ENCODE measurements around the gene LGALS9B. TPM values are rescaled to one million over a fixed set of nuclear protein-coding genes. Genes with fewer than 3 reads are reported as not detected.
"Not testable (repeated sequence)": the region's sequence is repeated elsewhere in the genome, so short reads cannot be mapped to it uniquely, and the experiment has no call there.

Gene LGALS9B
- total RNA-seq, 1 donor from 2014 or later: not detected

DNA sequence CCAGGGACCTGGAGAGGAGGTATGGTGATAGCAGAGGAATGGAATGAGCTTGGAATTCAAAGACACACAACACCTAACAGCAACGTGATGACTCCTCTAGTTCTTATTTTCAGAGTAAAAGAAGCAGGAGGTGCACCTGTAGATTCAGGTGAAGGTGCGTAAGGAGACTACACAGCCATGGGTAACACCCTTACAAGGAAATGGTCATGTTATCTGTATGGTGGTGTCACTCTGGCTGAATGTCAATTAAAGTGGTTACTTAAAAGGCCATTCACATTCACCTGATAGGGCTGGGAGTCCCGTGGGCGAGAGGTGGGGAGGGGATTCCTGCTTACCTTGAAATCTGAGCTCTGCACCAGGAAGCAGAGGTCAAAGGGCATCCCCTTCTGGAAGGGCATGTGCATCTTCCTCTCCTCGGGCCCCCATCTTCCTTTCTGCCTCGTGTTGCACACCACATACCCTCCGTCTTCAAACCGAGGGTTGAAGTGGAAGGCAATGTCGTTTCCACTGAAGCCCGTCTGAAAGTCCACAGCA lies 9.4 kb downstream of the LGALS9B start:
- not testable (repeated sequence) for H3K9me3 Mint-ChIP-seq; H3K4me3 Mint-ChIP-seq; DNase-seq (ENCODE audit: low read depth, low spot score); H3K27me3 Mint-ChIP-seq (ENCODE audit: low read depth); H3K4me1 Mint-ChIP-seq; H3K36me3 Mint-ChIP-seq (ENCODE audit: low read depth); H3K27ac Mint-ChIP-seq (ENCODE audit: unreplicated experiment)

DNA sequence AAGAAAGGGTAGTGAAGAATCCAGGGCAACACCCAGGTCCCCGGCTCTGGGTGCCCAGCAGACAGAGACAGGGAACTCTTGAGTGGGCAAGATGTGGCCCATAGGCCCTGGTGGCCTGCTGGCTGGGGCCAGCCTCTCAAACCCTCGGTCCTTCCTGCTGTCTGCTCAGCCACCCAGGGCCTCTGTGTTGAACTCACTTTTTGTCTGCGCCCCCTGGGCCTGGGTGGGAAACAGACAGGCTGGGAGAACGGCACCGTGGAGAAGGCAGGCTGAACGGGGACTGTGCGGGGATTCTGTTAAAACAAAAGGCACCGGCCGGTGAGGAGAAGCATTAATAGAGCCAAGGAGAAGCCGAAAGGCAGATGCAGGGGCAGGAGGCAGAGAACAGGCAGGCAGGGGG lies 12.2 kb downstream of the LGALS9B start:
- not testable (repeated sequence) for H3K27ac Mint-ChIP-seq (ENCODE audit: unreplicated experiment); H3K9me3 Mint-ChIP-seq; DNase-seq (ENCODE audit: low read depth, low spot score); H3K27me3 Mint-ChIP-seq (ENCODE audit: low read depth); H3K36me3 Mint-ChIP-seq (ENCODE audit: low read depth); H3K4me1 Mint-ChIP-seq; H3K4me3 Mint-ChIP-seq

DNA sequence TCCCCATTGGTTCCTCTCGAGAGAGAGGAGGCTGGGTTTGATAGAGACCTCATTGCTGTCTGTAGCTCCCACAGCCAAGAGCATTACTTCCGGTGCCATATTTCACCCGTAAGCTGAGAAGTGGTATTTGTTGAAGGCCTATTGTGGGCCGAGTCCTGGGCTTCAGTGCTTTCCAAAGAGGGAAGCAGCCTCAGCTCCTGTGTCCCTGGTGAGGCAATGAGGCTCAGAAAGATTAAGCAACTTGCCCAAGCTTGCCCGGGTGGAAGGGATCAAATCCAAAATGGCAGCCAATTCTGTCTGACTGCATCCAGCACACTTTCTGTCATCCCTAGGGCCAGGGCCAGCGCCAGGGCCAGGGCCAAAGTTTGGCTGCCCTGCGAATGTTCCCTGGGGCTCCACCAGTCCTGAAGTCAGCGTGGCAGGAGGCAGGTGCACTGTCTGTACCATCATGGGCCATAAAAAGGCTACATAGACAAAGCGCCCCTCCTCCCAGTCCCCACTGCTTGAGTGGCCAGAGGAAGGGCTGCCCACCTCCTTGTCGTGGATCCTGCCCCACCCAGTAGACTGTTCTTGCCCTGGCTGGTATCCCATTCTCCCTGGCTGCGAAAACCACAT lies 13.4 kb downstream of the LGALS9B start:
- H3K27me3 Mint-ChIP-seq (ENCODE audit: low read depth); DNase-seq (ENCODE audit: low read depth, low spot score); H3K4me3 Mint-ChIP-seq: not testable (repeated sequence)

GRCh38 chr17:20450852-20451251 lies 16.5 kb downstream of the LGALS9B start:
- H3K27ac Mint-ChIP-seq (ENCODE audit: unreplicated experiment); H3K4me3 Mint-ChIP-seq; DNase-seq (ENCODE audit: low read depth, low spot score); H3K36me3 Mint-ChIP-seq (ENCODE audit: low read depth); H3K9me3 Mint-ChIP-seq; H3K4me1 Mint-ChIP-seq; H3K27me3 Mint-ChIP-seq (ENCODE audit: low read depth): not testable (repeated sequence)

More for the DNA sequence above, 13.4 kb downstream of the LGALS9B start:
- H3K27ac Mint-ChIP-seq (ENCODE audit: unreplicated experiment); H3K36me3 Mint-ChIP-seq (ENCODE audit: low read depth); H3K4me1 Mint-ChIP-seq; H3K9me3 Mint-ChIP-seq: not testable (repeated sequence)

GRCh38 chr17:20447534-20448321 lies 19.6 kb downstream of the LGALS9B start:
- H3K27me3 Mint-ChIP-seq (ENCODE audit: low read depth): not testable (repeated sequence)

DNA sequence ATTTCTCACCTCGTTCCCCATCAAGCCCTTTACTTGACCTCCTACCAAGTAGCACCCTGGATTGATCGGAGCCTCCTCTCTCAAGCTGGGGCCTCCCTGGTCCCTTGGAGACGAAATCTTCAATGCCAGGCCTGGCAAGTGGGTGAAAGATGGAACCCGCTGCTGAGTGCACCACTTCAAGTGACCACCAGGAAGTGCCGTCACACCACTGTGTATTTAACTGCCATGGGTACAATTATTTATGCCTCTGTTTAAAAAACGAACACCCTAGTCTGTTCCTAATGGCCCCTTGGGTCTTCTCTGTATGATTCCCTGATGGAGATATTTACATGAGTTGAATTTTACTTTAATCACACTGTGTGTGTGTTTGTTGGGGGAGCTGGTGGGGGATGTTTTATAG lies 20.4 kb downstream of the LGALS9B start:
- not testable (repeated sequence) for H3K27ac Mint-ChIP-seq (ENCODE audit: unreplicated experiment); H3K36me3 Mint-ChIP-seq (ENCODE audit: low read depth); H3K27me3 Mint-ChIP-seq (ENCODE audit: low read depth); H3K4me3 Mint-ChIP-seq; DNase-seq (ENCODE audit: low read depth, low spot score); H3K9me3 Mint-ChIP-seq; H3K4me1 Mint-ChIP-seq
- TF ChIP-seq CTCF (conservative IDR thresholded peaks at IDR 0.05): peak; percentile 49

More at GRCh38 chr17:20447534-20448321, 19.6 kb downstream of the LGALS9B start:
- H3K27ac Mint-ChIP-seq (ENCODE audit: unreplicated experiment); H3K4me3 Mint-ChIP-seq; H3K9me3 Mint-ChIP-seq; DNase-seq (ENCODE audit: low read depth, low spot score); H3K4me1 Mint-ChIP-seq; H3K36me3 Mint-ChIP-seq (ENCODE audit: low read depth): not testable (repeated sequence)

- H3K4me1 Mint-ChIP-seq; H3K9me3 Mint-ChIP-seq; H3K4me3 Mint-ChIP-seq; H3K27me3 Mint-ChIP-seq (ENCODE audit: low read depth); H3K36me3 Mint-ChIP-seq (ENCODE audit: low read depth); DNase-seq (ENCODE audit: low read depth, low spot score); H3K27ac Mint-ChIP-seq (ENCODE audit: unreplicated experiment): not testable (repeated sequence)
Measured at GRCh38 chr17:20444581-20445236, 22.6 kb downstream of the LGALS9B start.

DNA sequence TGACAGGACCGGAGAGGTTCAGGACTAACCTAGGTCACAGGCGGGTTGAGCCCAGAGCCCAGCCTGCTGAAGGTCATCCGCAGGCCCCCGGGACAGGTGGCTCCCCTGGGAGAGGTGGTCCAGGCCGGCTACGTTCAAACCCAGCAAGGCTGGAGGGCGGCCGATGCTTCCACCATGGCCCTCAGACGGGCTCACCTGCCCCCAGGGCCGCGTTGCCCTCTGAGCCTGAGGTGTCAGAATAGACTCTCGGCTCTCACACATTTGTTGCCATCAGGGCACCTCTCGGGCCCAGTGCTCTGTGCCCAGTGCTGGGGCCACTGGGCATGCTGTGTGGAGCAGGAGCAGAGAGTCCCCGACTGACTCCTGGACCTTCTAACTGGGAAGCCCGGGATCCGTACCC lies 23.2 kb downstream of the LGALS9B start:
- not testable (repeated sequence) for H3K4me1 Mint-ChIP-seq; H3K27me3 Mint-ChIP-seq (ENCODE audit: low read depth); H3K4me3 Mint-ChIP-seq; DNase-seq (ENCODE audit: low read depth, low spot score); H3K36me3 Mint-ChIP-seq (ENCODE audit: low read depth); H3K9me3 Mint-ChIP-seq; H3K27ac Mint-ChIP-seq (ENCODE audit: unreplicated experiment)

- H3K4me3 Mint-ChIP-seq; H3K27ac Mint-ChIP-seq (ENCODE audit: unreplicated experiment); H3K27me3 Mint-ChIP-seq (ENCODE audit: low read depth); H3K36me3 Mint-ChIP-seq (ENCODE audit: low read depth); DNase-seq (ENCODE audit: low read depth, low spot score); H3K4me1 Mint-ChIP-seq; H3K9me3 Mint-ChIP-seq: not testable (repeated sequence)
Measured at GRCh38 chr17:20443632-20444031, 23.7 kb downstream of the LGALS9B start.

DNA sequence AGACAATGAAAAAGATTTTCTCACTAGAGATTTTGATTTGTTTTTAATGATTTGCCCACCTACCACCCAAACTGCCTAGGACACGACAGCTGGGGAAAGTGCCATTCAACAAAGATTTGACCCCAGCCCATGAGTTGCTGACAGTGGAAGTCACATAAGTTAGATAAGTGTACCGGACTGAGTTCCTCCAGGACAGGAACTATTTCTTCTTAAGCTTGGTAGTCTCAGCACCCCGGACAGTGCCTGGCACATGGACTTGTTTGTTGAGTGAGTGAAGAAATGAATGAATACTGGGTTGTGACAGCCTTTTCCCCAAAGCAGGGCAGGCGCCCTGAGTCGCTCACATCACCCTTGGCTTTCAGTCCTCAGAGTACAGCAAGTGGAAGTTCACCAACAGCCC lies 26.7 kb downstream of the LGALS9B start:
- not testable (repeated sequence) for DNase-seq (ENCODE audit: low read depth, low spot score); H3K4me3 Mint-ChIP-seq

GRCh38 chr17:20435166-20435565 lies 32.2 kb downstream of the LGALS9B start:
- H3K9me3 Mint-ChIP-seq: not testable (repeated sequence)

More for the DNA sequence above, 26.7 kb downstream of the LGALS9B start:
- not testable (repeated sequence) for H3K27me3 Mint-ChIP-seq (ENCODE audit: low read depth); H3K9me3 Mint-ChIP-seq; H3K36me3 Mint-ChIP-seq (ENCODE audit: low read depth); H3K27ac Mint-ChIP-seq (ENCODE audit: unreplicated experiment); H3K4me1 Mint-ChIP-seq

GRCh38 chr17:20433382-20433781 lies 34.0 kb downstream of the LGALS9B start:
- not testable (repeated sequence) for H3K4me3 Mint-ChIP-seq; H3K4me1 Mint-ChIP-seq; H3K27ac Mint-ChIP-seq (ENCODE audit: unreplicated experiment); H3K36me3 Mint-ChIP-seq (ENCODE audit: low read depth); H3K27me3 Mint-ChIP-seq (ENCODE audit: low read depth); DNase-seq (ENCODE audit: low read depth, low spot score); H3K9me3 Mint-ChIP-seq

More at GRCh38 chr17:20435166-20435565, 32.2 kb downstream of the LGALS9B start:
- H3K27me3 Mint-ChIP-seq (ENCODE audit: low read depth); H3K4me3 Mint-ChIP-seq; H3K36me3 Mint-ChIP-seq (ENCODE audit: low read depth); H3K27ac Mint-ChIP-seq (ENCODE audit: unreplicated experiment); DNase-seq (ENCODE audit: low read depth, low spot score); H3K4me1 Mint-ChIP-seq: not testable (repeated sequence)
